Heart right ventricle (tissue), 16 donors: ENCODE results near the gene PPP5C. TPM values are rescaled to one million over a fixed set of nuclear protein-coding genes. Genes with fewer than 3 reads are reported as not detected.

Source experiments
- ATAC-seq, 8 donors: fragments of 200-7000 bp; cut with Tn5 transposase; one replicate each; pipeline ENCODE4 v1.9.1; 2020; ENCODE audit warnings: mild to moderate bottlenecking in 8 of 8, moderate library complexity in 8 of 8, moderate number of reproducible peaks in 1 of 8
- DNase-seq, 2 donors: peaks; one replicate each; pipeline ENCODE4 v3.0.0-alpha.2; 2020
- H3K27ac ChIP-seq, 10 donors: fragments of 200-600 bp; sonication (generic) in 2 of 10; one replicate each; pipeline versions ENCODE4 v1.5.0 to v1.8.0; 2020 to 2022; ENCODE audit warnings: mild to moderate bottlenecking in 3 of 10
- H3K27me3 ChIP-seq, 7 donors: fragments of 200-600 bp; one replicate each; pipeline ENCODE4 v1.8.0; 2021 to 2022; ENCODE audit warnings: mild to moderate bottlenecking in 2 of 7
- H3K36me3 ChIP-seq, 9 donors: fragments of 200-600 bp; sonication (generic) in 1 of 9; one replicate each; pipeline versions ENCODE4 v1.5.0 to v1.8.0; 2020 to 2022; ENCODE audit warnings: mild to moderate bottlenecking in 2 of 9
- H3K4me1 ChIP-seq, 9 donors: fragments of 200-600 bp; sonication (generic) in 1 of 9; one replicate each; pipeline versions ENCODE4 v1.5.0 to v1.8.0; 2020 to 2022; ENCODE audit warnings: mild to moderate bottlenecking in 4 of 9
- H3K4me3 ChIP-seq, 10 donors: fragments of 200-600 bp; sonication (generic) in 2 of 10; one replicate each; pipeline versions ENCODE4 v1.5.0 to v1.8.0; 2020 to 2022; ENCODE audit warnings: mild to moderate bottlenecking in 7 of 10, moderate library complexity in 2 of 10
- H3K9me3 ChIP-seq, 11 donors: fragments of 200-600 bp in 10 of 11; sonication (generic) in 2 of 11; one replicate each; pipeline versions ENCODE4 v1.5.0 to v1.8.0; 2013 to 2022; ENCODE audit warnings: mild to moderate bottlenecking in 2 of 11, control low read depth in 1 of 11, moderate library complexity in 1 of 11
- CTCF ChIP-seq, 9 donors: fragments of 200-600 bp; sonication (generic) in 2 of 9; IDR thresholded peaks; one replicate each; pipeline versions ENCODE4 v1.5.0 to v1.8.0; 2021 to 2022; ENCODE audit warnings: antibody characterized with exemption in 9 of 9, mild to moderate bottlenecking in 5 of 9, moderate library complexity in 1 of 9
- WGBS, 2 donors: extraction: QIAGEN DNeasy Blood & Tissue Kit; methylation state at CpG; one replicate each; pipeline ENCODE4 v1.1.7; 2013; ENCODE audit warnings: inconsistent platforms in 1 of 2; 5-methylcytosine and 5-hydroxymethylcytosine counted together
- intact Hi-C, 10 donors: fragments of 100-400 bp; cut with DNase I; formaldehyde crosslinking; loops; one replicate each; pipeline versions ENCODE4 v1.11.1 to v1.14.2; 2022
- polyA plus RNA-seq, 2 donors: library from polyadenylated mRNA; stranded (reverse); fragments of 200-250 nt; gene quantifications; one replicate each; pipeline ENCODE4 v1.2.3, GENCODE V29; 2013
- total RNA-seq, 10 donors: library from RNA; stranded (reverse); fragmentation: NEBNext Ultra II Directional in 3 of 10; extraction: Animal tissue kit (Norgen Biotek cat#: 25700) in 3 of 10; gene quantifications; one replicate each; pipeline versions ENCODE4 v1.2.1 to v1.2.4, GENCODE V29; 2021 to 2023
- donor health status: Arrhythmogenic right ventricular cardiomyopathy.
- donor health status: ischemic (EF 13 %, LVEDD 7.1; RV severe dilation, severe dysfunction).
- donor health status: healthy with polysubstance abuse.
- donor health status: DM: no; HTN: yes; CAD: no.
- donor health status: DM: no; HTN: no; CAD: no.
- donor health status: ischemic (EF 25% LVEDD 6.9; RV normal size, moderate dysfunction).
- donor health status: ischemic (EF 25% LVEDD 5.7; RV mildly dilated, moderate dysfunction).
- donor health status: healthy.
- donor health status: DM: yes; HTN: yes; CAD: no.
- donor health status: Ischemic cardiomyopathy.
- donor health status: ischemic (EF 35%, LVEDD 5.7; RV mildly dilated, moderate dysfunction).
- donor health status: nonischemic (EF 11% LVEDD 7.7; RV severe dilation, severe dysfunction).
- donor health status: DM: yes; HTN: yes; CAD: no.
- donor health status: PGD.
- donor health status: ischemic (EF 29% LVEDD 5.4; RV normal size, mild dysfunction).
- donor health status: nonischemic (EF 23%, LVEDD 6.1; RV moderate dilation, normal function).

The PPP5C gene
- total and polyA plus RNA-seq, 12 donors: 51.6 to 89.5 (median 76.5) TPM

GRCh38 chr19:46380690-46381089 lies 33.8 kb downstream of the PPP5C start:
- no peak for TF ChIP-seq CTCF (IDR thresholded peaks at IDR 0.05)
- intact Hi-C loops: loop anchor here in 1 of 10 donors (5.0 kb wide), 1 partner anchor 98 kb away; no protein-coding TSS in a partner anchor
- Histone ChIP-seq H3K4me1 (peaks cover 5 to 62% (median 35%) of the 10 kb centered on the region in 9 donors), H3K36me3 (peaks cover 0 to 98% (median 33%) of the 10 kb centered on the region in 9 donors), H3K9me3 (no peaks in the 10 kb centered on the region), H3K27me3 (no peaks in the 10 kb centered on the region), H3K27ac (peak overlapping the region in 5 of 10 donors; percentile 71 to 82 (median 73)), H3K4me3 (no peak overlapping the region)
- ATAC-seq (no peak), DNase-seq (no peak)
- WGBS, 2 donors: 94 to 97% methylated on average over 2 of the region's 2 CpGs

GRCh38 chr19:46381346-46381745 lies 34.5 kb downstream of the PPP5C start:
- Histone ChIP-seq H3K27me3 (no peaks in the 10 kb centered on the region), H3K4me1 (peaks cover 5 to 62% (median 35%) of the 10 kb centered on the region in 9 donors), H3K9me3 (no peaks in the 10 kb centered on the region), H3K4me3 (no peak overlapping the region), H3K36me3 (peaks cover 0 to 97% (median 36%) of the 10 kb centered on the region in 9 donors), H3K27ac (no peak overlapping the region)
- no peak for ATAC-seq
- TF ChIP-seq CTCF (IDR thresholded peaks at IDR 0.05): no peak
- DNase-seq: no peak
- 99 to 100% methylated on average over 2 of the region's 2 CpGs for WGBS, 2 donors
- intact Hi-C loops: loop anchor here in 1 of 10 donors (5.0 kb wide), 1 partner anchor 99 kb away; no protein-coding TSS in a partner anchor

- Histone ChIP-seq H3K4me1 (peaks cover 5 to 62% (median 35%) of the 10 kb centered on the region in 9 donors), H3K27me3 (no peaks in the 10 kb centered on the region), H3K27ac (no peak overlapping the region), H3K36me3 (peaks cover 0 to 97% (median 36%) of the 10 kb centered on the region in 9 donors), H3K4me3 (no peak overlapping the region), H3K9me3 (no peaks in the 10 kb centered on the region)
- 88 to 89% methylated on average over 15 of the region's 15 CpGs for WGBS, 2 donors
- intact Hi-C loops: loop anchor here in 1 of 10 donors (5.0 kb wide), 1 partner anchor 100 kb away; no protein-coding TSS in a partner anchor
- TF ChIP-seq CTCF (IDR thresholded peaks at IDR 0.05): no peak
- ATAC-seq (no peak), DNase-seq (no peak)
Measured at GRCh38 chr19:46381756-46382345, 35.0 kb downstream of the PPP5C start.

GRCh38 chr19:46383171-46383815 lies 36.4 kb downstream of the PPP5C start:
- ATAC-seq: no peak
- H3K27me3 ChIP-seq: no peaks in the 10 kb centered on the region
- 79 to 82% methylated on average over 22 to 23 of the region's 23 CpGs for WGBS, 2 donors
- DNase-seq: no peak
- H3K36me3 ChIP-seq: peaks cover 0 to 98% (median 35%) of the 10 kb centered on the region in 9 donors
- peaks cover 5 to 52% (median 29%) of the 10 kb centered on the region in 9 donors for H3K4me1 ChIP-seq
- no peak for TF ChIP-seq CTCF (IDR thresholded peaks at IDR 0.05)
- H3K4me3 ChIP-seq: no peak overlapping the region
- H3K9me3 ChIP-seq: no peaks in the 10 kb centered on the region
- intact Hi-C loops: loop anchor here in 1 of 10 donors (5.0 kb wide), 1 partner anchor 101 kb away; no protein-coding TSS in a partner anchor
- no peak overlapping the region for H3K27ac ChIP-seq
